ENCODE results near the gene MT1B.

Gene MT1B

DNA sequence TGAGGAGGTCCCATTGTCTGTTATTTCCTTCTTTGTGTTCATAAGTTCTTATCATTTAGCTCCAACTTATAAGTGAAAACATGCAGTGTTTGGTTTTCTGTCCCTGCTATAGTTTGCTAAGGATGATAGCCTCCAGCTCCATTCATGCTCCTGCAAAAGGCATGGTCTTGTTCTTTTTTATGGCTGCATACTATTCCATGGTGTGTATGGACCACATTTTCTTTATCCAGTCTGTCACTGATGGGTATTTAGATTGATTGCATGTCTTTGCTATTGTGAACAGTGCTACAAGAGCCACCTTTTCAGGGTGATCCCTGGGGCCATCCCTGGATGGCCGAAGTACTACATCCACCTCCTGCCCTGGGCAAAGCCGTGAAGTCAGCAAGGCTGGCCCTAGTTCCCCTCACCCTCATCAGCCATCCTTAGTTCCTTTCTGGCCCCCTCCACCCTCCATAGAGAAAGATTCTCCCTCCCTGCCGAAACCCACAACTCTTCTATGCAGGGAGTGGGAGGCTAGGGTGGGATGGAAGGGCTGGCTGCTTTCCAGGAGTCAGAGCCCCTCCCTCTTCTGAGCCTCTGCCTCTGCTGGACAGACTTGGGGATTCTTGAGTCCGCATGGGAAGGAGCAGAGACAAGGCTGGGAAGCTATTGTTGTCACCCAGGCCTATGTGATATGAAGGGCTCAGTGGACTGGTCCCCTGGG lies 38.9 kb downstream of the MT1B start:
- ATAC-seq (ENCODE audit: low read depth), result no peak
- H3K27me3 ChIP-seq (ENCODE audit: insufficient read depth, poor library complexity, severe bottlenecking), result no peaks in the 10 kb centered on the region

DNA sequence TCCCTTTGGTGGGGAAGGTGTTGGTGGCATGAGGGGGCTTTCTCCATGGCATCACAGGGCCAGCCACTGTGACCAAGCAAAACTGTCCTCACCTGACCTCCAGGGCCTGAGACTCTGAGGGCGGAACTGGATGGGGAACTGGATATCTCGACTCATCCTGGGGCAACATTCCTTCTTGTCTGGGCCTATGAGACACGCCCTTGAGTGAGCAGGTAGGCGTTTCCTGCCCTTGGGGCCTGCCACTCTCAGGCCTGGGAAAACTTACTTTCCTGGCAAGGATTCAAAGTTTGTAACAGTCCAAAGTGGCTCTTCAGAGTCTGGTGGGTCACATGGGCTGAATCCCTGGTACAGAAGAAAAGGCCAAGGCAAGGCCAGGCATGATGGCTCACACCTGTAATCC lies 40.2 kb downstream of the MT1B start:
- DNase-seq (ENCODE audit: low spot score) (peak; percentile 95), ATAC-seq (ENCODE audit: low read depth) (peak; percentile 96)
- peak overlapping the region; percentile 74 for H3K27ac ChIP-seq (ENCODE audit: poor library complexity, severe bottlenecking)

More for the DNA sequence above, 38.9 kb downstream of the MT1B start:
- Histone ChIP-seq H3K27ac (ENCODE audit: poor library complexity, severe bottlenecking) (peak overlapping the region; percentile 74), H3K4me3 (ENCODE audit: severe bottlenecking) (no peak overlapping the region), H3K9me3 (ENCODE audit: severe bottlenecking) (no peaks in the 10 kb centered on the region), H3K36me3 (ENCODE audit: low read depth) (peaks cover 14% of the 10 kb centered on the region), H3K4me1 (ENCODE audit: insufficient read depth, poor library complexity, severe bottlenecking) (peaks cover 25% of the 10 kb centered on the region)
- no peak for DNase-seq (ENCODE audit: low spot score)
- TF ChIP-seq CTCF (IDR thresholded peaks at IDR 0.05; ENCODE audit: poor library complexity, severe bottlenecking), result no peak

DNA sequence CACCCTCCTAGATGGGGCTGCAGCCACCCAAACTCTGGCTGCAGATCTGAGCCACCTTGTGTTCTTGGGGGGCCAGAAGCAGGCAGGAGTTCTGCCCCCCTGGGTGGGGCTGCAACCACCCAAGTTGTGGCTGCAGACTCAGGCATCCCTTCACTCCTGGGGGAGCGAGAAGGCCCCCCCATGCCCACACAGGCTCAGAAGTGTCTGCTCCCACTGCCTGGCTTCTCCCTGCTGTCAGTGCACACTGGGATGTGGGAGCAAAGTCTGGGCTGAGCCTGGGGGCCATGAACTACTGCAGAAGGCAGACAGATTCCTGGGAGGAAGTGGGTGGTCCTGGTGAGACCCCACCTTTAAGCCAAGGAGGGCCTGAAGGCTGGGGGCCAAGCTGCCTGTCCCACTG lies 43.6 kb downstream of the MT1B start:
- ATAC-seq (ENCODE audit: low read depth) (no peak), DNase-seq (ENCODE audit: low spot score) (no peak)
- no peak for TF ChIP-seq CTCF (IDR thresholded peaks at IDR 0.05; ENCODE audit: poor library complexity, severe bottlenecking)
- Histone ChIP-seq H3K36me3 (ENCODE audit: low read depth) (no peaks in the 10 kb centered on the region), H3K27me3 (ENCODE audit: insufficient read depth, poor library complexity, severe bottlenecking) (no peaks in the 10 kb centered on the region), H3K4me3 (ENCODE audit: severe bottlenecking) (no peak overlapping the region), H3K9me3 (ENCODE audit: severe bottlenecking) (no peaks in the 10 kb centered on the region), H3K27ac (ENCODE audit: poor library complexity, severe bottlenecking) (no peak overlapping the region), H3K4me1 (ENCODE audit: insufficient read depth, poor library complexity, severe bottlenecking) (peaks cover 20% of the 10 kb centered on the region)

More for the DNA sequence above, 40.2 kb downstream of the MT1B start:
- Histone ChIP-seq H3K4me1 (ENCODE audit: insufficient read depth, poor library complexity, severe bottlenecking) (peaks cover 25% of the 10 kb centered on the region), H3K9me3 (ENCODE audit: severe bottlenecking) (no peaks in the 10 kb centered on the region), H3K4me3 (ENCODE audit: severe bottlenecking) (no peak overlapping the region), H3K27me3 (ENCODE audit: insufficient read depth, poor library complexity, severe bottlenecking) (no peaks in the 10 kb centered on the region), H3K36me3 (ENCODE audit: low read depth) (peaks cover under 1% of the 10 kb centered on the region; the same call in 1 of the 2 replicates)
- no peak for TF ChIP-seq CTCF (IDR thresholded peaks at IDR 0.05; ENCODE audit: poor library complexity, severe bottlenecking)

GRCh38 chr16:56697456-56698155 lies 45.9 kb downstream of the MT1B start:
- Histone ChIP-seq H3K4me1 (ENCODE audit: insufficient read depth, poor library complexity, severe bottlenecking) (peaks cover 10% of the 10 kb centered on the region), H3K4me3 (ENCODE audit: severe bottlenecking) (no peak overlapping the region), H3K36me3 (ENCODE audit: low read depth) (no peaks in the 10 kb centered on the region), H3K27me3 (ENCODE audit: insufficient read depth, poor library complexity, severe bottlenecking) (no peaks in the 10 kb centered on the region), H3K27ac (ENCODE audit: poor library complexity, severe bottlenecking) (no peak overlapping the region), H3K9me3 (ENCODE audit: severe bottlenecking) (no peaks in the 10 kb centered on the region)
- ATAC-seq (ENCODE audit: low read depth) (no peak), DNase-seq (ENCODE audit: low spot score) (no peak)
- TF ChIP-seq CTCF (IDR thresholded peaks at IDR 0.05; ENCODE audit: poor library complexity, severe bottlenecking), result no peak

DNA sequence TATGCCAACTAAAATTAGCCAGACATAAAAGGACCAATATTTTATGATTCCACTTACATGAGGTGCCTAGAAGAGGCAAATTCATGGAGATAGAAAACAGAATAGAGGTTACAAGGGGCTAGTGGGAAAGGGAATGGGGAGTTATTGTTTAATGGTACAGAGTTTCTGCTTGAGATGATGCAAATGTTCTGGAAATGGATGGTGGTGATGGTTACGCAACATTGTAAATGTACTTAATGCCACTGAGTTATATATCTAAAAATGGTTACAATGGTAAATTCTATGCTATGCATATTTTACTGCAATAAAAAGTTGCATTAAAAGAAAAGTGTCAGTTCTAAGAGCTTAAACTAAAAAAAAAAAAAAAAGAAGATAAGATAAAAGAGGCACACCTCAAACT lies 48.5 kb downstream of the MT1B start:
- no peak for TF ChIP-seq CTCF (IDR thresholded peaks at IDR 0.05; ENCODE audit: poor library complexity, severe bottlenecking)
- no peak for DNase-seq (ENCODE audit: low spot score)

More for the DNA sequence above, 48.5 kb downstream of the MT1B start:
- peak overlapping the region; percentile 3 for H3K27ac ChIP-seq (ENCODE audit: poor library complexity, severe bottlenecking)
- ATAC-seq (ENCODE audit: low read depth), result no peak
- H3K27me3 ChIP-seq (ENCODE audit: insufficient read depth, poor library complexity, severe bottlenecking), result no peaks in the 10 kb centered on the region
- H3K36me3 ChIP-seq (ENCODE audit: low read depth), result no peaks in the 10 kb centered on the region
- H3K9me3 ChIP-seq (ENCODE audit: severe bottlenecking), result no peaks in the 10 kb centered on the region
- H3K4me1 ChIP-seq (ENCODE audit: insufficient read depth, poor library complexity, severe bottlenecking), result peaks cover 8% of the 10 kb centered on the region
- H3K4me3 ChIP-seq (ENCODE audit: severe bottlenecking), result no peak overlapping the region
